NCI-H2107 (cell line): ENCODE results near the gene ENTPD2.
"Not testable (repeated sequence)": the region's sequence is repeated elsewhere in the genome, so short reads cannot be mapped to it uniquely, and the experiment has no call there.

Experiments used
- DNase-seq: peaks from one replicate; lab custom pipeline; 2025; lab: John Stamatoyannopoulos, UW

Gene ENTPD2

DNA sequence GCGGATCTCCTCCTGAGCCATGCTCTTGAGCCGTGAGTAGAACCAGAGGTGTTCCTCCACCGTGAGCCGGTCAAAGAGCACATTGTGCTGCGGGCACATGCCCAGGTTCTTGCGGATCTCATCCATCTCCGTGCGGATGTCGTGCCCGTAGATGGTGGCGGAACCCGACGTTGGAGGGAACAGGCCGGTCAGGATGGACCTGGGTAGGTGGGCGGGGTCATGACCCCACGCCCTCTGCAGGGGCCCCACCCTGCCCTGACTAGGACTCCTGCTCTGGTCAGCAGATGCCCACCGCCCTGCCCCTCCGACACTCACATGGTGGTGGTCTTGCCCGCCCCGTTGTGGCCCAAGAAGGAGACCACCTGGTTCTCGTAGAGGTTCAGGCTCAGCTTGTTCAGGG, 37.9 kb downstream of the ENTPD2 start:
- DNase-seq, result no peak

DNA sequence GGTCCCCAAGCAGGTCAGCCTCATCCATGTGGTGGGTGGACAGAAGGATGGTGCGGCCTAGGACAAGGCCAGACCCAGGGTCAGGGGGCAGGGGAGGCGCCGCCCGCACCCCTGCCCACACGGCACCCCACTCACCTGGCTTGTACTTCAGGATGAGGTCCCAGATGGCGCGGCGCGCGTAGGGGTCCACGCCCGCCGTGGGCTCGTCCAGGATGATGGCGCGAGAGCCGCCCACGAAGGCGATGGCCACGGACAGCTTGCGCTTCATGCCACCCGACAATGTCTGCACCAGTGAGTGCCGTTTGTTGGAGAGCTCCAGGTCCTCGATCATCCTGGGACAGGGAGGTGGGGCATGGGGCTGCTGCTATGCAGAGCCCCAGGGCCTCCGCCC, 38.3 kb downstream of the ENTPD2 start:
- no peak for DNase-seq

DNA sequence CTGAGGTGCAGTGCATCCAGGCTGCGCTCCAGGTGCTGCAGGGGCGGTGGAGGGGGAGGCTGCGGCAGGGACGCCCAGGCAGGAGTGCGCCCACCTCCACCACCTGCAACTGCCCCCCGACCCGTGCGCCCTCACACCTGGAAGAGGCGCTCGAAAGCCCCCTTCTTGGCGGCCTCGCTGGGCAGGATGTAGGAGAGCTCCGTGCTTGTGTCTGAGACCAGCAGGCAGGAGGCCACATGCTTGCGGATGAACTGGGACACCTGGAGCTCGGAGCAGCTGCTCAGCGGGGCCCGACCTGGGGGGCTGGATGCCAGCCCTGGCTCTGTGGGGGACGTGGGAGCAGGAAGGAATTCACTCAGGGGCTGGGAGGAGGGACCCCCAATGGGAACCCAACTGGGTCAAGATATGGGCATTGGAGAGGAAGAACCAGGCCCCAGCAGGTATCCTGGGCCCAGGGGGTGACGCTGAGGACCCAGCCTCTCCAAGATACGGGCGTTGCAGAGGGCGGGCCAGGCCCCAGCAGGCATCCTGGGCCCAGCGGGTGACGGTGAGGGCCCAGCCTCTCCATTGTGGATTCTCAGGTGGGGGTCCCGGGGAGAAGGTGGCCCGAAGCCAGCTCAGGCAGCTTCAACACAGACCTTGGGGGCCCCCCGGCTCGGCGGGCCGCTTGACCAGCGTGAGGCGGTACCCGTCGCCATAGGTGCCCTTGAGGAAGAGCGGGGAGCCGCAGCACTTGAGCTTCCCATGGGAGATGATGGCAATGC, 38.9 kb downstream of the ENTPD2 start:
- DNase-seq, result no peak

DNA sequence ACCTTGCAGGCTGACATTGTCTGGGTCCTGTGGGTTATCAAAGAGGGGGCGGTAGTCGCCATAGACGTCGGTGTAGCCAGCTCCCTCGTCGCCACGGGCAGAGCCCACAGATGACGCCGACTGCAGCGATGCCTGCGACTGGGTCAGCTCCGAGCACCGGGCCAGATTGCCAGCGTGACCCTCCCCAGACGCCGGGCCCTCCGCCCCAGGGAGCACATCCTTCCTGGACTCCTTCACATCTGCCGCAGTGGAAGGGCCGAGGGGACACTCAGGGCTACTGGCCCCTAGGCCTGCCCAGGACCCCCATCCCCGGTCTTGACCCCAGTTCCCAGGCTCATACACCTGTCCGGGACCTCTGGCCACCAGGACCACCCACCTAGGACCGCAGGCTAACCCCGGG, 39.7 kb downstream of the ENTPD2 start:
- no peak for DNase-seq

DNA sequence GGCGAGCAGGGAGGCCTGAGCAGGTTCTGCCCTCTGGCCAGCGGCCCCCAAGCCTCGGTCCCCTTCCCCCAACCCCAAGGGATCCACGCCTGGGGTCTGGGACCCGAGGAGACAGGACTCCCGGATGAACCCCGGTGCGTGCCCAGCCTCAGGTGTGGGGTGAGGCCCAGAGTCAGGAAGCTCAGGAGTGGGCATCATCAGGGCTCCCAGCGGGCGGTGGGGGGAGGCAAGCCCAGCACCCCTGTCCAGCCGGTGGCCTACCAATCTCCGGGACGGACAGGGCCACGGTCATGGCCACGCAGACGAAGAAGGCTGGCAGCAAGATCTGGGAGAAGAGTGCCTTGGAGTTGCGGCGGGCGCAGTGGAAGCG, 40.3 kb downstream of the ENTPD2 start:
- DNase-seq, result no peak

DNA sequence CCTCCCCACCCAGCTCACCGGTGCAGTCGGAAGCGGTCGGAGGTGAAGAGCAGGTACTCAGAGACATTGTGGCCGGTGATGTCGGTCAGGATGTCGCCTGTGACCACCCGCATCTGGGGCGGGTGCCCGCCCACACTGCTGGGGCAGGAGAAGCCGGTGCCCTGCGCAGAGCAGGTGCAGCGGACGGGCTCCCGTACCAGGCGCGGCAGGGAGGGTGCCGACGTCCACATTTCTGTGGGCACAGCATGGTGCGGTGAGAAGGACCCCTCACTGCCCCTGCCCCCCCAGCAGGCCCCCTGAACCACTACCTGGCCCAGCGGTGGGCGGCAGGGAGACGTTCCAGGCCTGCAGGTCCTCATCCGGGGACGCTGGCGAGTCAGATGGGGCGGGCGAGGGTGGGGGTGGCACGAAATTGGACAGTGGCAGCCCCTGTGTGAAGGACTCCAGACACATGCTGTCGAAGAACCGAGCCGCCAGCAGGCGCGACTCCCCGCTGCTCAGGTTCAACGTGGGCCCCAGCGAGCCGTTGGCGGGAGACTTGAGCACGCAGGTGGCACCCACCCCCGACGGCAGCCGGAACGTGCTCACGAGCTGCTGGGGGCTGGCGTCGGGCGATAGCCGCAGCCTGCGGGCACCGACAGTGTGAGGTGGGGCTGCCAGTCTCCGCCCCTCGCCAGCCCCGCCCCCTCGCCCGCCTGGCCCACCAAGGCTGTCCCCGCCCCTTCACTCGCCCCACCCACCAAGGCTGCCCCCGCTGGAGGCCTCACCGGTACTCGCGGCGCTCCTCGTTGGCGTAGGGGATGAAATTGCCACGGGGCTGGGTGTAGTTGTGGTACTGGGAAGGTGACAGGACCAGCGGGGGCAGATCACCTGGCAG, 40.9 kb downstream of the ENTPD2 start:
- DNase-seq, result no peak

DNA sequence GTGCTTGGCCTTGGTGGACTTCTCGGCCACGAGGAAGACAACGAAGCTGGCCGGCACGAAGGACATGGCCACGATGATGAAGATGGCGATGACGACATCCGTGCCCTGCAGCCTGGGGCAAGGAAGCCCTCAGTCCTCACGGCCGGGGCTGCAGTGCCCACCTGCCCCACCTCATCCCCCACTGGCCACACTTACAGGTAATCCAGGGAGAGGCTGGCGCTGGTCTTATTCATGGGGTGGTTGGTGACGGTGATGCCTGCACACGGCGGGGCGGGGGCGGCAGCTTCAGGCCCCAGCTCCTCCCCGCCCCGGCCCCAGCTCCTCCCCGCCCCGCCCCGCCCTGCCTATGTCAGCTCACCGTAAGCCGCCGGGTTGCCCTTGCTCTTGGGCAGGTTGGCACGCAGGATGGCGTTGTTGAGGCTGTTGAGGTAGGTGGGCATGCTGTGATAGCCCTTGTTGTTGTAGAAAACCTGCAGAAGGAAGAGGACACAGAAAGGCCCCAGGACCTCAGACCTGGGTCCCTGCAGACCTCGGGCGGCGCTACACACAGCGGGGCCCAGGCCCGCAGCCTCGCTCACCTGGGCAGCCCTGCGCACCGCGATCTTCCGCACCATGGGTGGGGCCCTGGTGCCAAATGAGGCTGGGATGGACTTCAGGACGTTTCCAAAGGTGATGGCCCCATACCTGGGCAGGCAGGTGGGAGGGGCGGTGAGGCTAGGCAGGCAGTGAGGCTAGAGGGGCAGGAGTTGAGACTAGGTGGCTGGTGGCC, 41.8 kb downstream of the ENTPD2 start:
- DNase-seq, result no peak

DNA sequence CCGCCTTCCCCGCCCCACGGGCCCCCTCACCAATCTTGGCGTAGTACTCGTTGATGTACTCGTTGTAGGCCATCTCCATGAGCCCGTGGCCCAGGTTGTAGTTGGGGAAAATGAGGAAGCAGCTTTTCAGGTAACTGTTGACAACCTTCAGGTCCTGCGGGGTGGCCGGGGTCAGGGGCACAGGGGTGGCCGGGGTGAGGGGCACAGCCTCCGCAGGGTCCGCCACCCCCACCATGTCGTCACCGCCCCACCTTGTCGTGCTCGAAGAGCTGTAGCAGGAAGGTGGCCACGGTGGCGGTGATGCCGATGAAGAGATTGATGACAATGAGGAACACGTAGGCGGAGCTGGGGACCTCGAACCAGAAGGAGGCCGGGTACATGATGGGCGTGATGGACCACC, 42.7 kb downstream of the ENTPD2 start:
- no peak for DNase-seq

DNA sequence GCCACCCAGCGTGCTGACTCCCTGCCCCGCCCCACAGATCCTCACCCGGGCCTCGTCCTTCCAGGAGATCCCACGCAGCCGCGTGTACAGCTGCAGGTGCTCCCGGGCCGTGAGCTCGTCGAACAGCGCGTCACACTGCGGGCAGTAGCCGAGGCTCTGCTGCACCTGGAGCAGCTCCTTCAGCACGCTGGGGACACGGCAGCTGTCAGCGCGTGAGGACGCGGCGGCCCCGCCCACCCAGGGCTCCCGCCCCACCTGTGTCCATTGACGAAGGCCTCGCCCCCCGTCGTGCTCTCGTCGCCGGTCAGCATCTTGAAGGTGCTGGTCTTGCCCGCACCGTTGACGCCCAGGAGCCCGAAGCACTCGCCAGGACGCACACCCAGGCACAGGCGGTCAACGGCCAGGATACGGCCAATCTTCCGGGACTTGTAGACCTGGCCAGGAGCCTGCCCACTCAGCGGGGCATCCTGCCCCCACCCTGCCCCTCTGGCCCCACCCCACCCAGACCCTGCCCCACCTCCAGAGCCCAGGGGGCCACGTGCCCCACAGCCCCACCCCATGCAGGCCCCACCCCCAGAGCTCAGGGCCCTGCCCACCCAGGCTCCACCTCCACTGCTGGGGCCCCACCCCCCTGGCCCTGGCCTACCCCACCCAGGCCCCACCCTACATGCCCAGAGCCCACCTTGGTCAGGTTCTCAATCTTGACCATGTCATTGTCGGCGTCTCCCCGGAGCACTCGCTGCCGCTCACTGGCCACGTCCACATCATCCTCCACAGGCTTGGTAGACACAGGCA, 43.7 kb downstream of the ENTPD2 start:
- no peak for DNase-seq

DNA sequence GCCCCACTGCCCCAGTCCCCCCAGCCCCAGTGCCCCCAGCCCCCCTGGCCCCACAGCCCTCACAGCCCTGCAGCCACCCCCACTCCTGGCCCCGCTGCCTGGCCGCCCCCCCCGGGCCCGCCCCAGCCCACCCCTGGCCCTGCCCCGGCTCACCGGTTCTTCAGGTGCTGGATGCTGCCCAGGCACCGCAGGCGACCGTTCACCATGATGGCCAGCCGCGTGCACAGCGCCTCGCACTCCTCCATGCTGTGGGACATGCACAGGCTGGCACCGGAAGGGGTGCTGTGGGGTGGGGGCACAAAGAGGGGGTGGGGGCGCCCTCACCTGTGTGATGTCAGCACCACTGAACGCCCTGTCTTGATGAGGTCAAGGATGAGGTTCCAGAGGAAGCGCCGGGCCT, 44.6 kb downstream of the ENTPD2 start:
- DNase-seq, result no peak

DNA sequence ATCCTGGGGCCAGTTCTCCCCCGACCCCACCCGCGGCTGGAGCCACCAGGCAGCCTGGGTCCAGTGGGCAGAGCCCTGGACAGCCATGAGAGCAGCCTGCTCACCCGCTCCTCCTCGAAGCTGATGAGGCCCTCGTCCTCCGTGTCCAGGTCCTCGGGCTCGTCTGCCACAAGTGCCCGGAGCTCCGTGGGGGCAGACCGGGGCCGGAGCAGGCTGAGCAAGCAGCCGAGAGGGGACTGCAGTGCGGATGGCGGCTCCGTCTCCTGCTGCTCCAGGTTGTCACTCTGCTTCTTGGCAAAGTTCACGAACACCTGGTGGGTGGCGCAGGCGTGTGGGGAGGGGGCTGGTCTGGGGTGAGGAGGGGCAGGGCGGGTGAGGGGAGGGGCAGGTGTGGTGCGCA, 45.5 kb downstream of the ENTPD2 start:
- DNase-seq, result no peak

DNA sequence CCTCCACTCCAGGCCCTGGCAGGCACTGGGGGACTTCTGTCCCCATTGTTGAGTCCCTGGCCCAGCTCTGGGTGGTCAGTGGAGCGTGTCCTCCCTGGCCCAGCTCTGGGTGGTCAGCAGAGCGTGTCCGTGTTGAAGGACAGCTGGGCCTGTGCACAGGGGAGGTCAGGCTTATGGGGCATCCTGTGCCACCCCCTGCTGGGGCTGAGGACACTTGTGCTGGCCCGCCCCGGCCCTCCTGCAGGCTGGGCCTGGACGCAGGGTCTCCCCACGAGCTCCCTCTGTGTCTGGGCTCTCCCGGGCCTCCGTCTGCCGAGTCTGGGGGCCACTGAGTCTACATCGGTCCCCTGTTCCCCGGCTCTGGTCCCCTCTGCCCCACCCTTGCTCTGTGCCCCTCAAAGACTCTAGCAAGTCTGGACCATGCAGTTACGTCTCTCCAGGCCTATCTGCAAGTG, 46.0 kb downstream of the ENTPD2 start:
- DNase-seq, result no peak

DNA sequence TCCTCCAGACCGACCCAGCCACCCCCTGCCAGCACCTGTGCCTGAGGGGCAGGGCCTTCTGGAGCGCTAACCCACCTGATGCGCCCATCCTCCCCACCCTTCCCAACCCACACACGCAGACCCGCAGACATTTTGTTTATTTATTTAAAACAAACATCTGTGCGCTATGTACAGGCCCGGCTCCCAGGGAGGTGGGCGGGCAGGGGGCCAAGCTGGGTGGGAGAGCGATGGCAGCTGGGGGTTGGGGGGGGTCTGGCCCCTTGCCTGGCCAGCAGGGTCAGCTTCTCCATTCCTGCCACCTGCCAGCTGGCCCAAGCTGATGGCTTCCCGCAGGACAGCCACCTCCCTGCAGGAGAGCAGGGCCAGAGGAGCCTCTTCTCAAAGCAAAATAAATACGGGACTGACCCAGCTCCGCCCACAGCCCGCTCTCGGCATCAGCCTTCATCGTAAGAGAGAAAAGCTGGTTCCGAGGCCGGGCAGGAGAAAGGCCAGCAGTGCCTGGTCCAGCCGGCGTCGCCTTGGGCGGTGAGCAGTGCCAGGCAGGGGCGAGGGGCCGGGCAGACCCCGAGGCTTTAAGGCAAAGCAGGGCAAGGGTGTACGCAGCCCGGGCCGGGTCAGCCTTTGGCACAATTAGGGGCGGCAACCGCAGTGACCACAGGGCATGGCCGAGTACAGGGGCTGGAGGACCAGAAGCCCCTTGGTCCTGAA, 46.6 kb downstream of the ENTPD2 start:
- DNase-seq, result no peak

DNA sequence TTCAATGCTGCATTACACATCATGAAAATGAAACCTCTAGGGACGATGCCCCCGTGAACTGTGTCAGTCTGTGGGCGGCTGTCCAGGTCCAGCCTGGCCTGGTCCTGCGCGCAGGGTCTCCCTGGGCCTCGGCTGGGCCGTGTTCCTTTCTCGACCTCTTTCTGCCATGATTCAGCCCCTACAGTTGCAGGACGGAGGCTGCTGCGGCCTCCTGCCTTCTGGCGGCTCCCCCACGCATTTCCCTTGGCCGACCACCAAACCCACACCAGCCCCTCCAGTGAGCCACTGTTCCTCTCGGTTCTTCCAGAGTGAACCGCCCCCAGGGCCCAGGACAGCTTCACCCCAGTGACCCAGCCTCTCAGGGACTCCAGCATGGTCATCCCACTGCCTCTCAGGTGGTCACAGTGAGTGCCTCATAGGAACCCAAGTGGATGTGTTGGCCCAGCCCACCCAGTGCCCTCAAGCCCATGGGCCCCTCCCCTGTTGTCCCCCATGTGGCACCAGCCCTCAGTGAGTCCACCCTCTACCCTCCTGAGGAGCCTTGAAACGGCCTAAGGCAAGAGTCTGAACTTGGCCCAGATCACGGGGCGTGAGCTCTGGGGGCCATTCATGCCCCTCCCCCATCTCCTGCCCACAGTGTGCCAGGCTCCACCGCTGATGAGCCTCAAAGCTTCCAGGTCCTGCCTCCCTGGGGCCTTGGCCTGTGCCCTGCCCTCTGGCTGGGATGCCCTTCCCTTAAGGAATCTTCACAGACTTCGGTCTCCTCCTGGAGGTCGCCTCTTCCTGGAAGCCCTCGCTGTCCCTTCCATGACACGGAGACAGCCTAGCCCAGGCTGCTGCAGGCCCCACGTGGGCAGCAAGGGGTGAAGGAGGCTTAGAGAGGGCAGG, 47.5 kb downstream of the ENTPD2 start:
- no peak for DNase-seq

DNA sequence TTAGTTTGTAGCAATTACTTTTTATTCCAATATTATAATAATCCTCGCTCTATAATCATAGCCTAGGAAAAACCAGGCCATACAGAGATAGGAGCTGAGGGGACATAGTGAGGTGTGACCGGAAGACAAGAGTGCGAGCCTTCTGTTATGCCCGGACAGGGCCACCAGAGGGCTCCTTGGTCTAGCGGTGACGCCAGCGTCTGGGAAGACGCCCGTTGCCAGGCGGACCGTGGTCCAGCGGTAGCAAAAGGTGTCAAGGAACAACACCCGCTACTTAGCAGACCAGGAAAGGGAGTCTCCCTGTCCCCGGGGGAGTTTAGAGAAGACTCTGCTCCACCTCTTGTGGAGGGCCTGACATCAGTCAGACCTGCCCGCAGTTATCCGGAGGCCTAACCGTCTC, 49.6 kb downstream of the ENTPD2 start:
- not testable (repeated sequence) for DNase-seq

DNA sequence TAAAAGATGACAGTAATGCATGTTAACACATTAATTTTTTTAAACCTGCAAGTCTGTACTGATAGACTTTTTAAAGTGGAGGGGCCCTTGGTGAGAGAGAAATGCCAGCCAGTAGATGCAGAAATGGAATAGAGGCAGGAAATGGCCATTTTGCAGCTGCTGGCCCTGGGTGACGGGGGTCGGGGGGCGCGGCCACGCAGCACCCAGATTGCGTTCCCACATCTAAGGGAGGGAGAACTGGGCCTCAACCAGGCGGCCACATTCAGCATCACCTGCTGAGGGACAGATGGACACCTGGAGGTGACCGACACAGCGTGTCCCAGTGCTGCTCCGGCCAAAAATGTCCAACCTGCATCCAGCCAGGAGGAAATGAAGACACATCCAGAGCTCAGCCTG, 51.2 kb downstream of the ENTPD2 start:
- DNase-seq, result no peak

DNA sequence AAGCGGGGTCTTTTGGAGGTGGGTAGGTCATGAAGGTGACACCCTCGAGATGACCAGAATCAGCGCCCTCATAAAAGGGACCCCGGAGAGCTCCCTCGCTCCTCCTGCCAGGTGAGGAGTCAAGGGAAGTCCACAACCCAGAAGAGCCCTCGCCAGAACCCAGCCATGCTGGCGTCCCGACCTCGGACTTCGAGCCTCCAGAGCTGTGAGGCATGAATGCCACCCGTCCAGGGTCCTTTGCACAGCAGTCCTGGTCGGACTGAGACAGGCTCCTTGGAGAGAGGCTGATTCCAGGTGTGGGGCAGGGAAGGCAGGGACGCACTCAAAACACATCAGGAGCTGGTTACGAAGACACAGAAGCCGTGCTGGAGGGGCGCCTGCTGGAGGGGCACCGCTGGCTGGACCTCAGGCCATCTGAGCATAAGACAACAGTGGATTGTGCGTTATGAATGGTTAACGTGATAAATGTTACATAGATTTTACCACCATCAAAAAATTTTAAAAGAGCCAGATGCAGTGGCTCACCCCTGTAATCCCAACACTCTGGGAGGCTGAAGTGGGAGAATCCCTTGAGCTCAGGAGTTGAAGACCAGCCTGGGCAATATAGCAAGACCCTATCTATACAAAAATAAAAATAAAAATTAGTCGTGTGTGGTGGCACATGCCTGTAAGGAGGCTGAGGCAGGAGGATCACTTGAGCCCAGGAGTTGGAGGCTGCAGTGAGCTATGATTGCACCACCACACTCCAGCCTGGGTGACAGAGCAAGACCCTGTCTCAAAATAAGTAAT, 51.8 kb downstream of the ENTPD2 start:
- no peak for DNase-seq

DNA sequence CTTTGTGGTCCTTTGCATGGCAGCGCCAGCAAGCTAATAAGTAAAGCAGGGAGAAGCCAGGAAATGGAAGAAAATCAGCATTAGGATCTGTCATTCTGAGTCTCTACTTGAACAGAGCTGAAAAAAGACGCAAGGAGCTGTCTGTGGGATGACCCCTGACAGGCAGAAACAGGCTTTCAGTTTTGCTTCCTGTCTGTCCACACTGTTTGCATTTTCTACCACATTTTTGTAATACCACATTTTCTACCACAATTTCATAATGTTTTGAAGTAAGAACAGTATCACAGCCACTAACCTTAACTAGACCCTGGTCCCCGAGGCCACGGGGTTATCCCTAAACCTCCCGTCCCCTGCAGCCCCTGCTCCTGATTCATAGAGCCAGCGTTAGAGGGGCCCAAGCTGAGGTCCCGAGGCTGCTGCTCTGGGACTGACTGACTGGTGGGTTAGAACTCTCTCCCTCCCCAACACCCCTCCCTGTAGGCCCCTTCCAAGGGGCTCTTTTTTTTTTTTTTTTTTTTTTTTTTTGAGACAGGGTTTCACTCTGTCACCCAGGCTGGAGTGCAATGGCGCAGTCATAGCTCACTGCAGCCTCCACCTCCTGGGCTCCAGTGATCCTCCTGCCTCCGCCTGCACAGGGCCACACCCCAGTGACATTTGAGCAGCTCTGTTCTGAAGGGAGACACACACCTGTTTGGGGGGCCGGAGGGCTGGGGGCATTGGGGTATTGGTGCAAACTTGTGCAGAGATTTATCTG, 53.5 kb downstream of the ENTPD2 start:
- DNase-seq, result no peak
